AG04450 (cell line): ENCODE measurements around the gene SCFD1. TPM values are rescaled to one million over a fixed set of nuclear protein-coding genes. Genes with fewer than 3 reads are reported as not detected.

Experiments used
- CTCF ChIA-PET: fragments of 300-600, 350-600 bp; formaldehyde crosslinking; extraction: SDS; loops from one replicate; lab custom pipeline; 2022; ENCODE audit warnings: antibody characterized with exemption, inconsistent platforms; lab: Charles Lee
- POLR2A ChIA-PET: fragments of 350-600 bp; formaldehyde crosslinking; extraction: SDS; loops from one replicate; lab custom pipeline; 2021; ENCODE audit warnings: antibody characterized with exemption, inconsistent platforms; lab: Yijun Ruan, JAX
- DNase-seq: peaks from one replicate; pipeline ENCODE4 v3.0.0-alpha.2; 2011; ENCODE audit warnings: low read depth, low spot score
- H3K27ac ChIP-seq: one replicate; pipeline ENCODE4 v1.5.1; 2012; ENCODE audit warnings: low read depth, low read length, control low read depth
- H3K27me3 ChIP-seq: one replicate; pipeline ENCODE4 v1.6.0; 2012; ENCODE audit warnings: low read length; ENCODE audit not compliant: control insufficient read depth, insufficient read depth
- H3K4me3 ChIP-seq: 2 replicates; pipeline ENCODE4 v1.5.1; 2011; ENCODE audit warnings: mild to moderate bottlenecking, low read depth, low read length, control low read depth
- H3K9me3 ChIP-seq: 2 replicates; pipeline ENCODE4 v1.5.1; 2012; ENCODE audit warnings: low read length; ENCODE audit not compliant: control insufficient read depth, insufficient read depth
- polyA plus RNA-seq: library from polyadenylated mRNA; depleted of rRNA; stranded (reverse); fragments of >200 nt; gene quantifications from 2 replicates; pipeline ENCODE4 v1.2.3, GENCODE V29; 2011
- TF ChIP-seq, protein P1 (sequence below): IDR thresholded peaks from 2 replicates; pipeline ENCODE4 v1.5.1; 2011; ENCODE audit warnings: low read depth, low read length, control low read depth, inconsistent platforms

SCFD1 gene
- polyA plus RNA-seq, 1 experiment, result 160 TPM

DNA sequence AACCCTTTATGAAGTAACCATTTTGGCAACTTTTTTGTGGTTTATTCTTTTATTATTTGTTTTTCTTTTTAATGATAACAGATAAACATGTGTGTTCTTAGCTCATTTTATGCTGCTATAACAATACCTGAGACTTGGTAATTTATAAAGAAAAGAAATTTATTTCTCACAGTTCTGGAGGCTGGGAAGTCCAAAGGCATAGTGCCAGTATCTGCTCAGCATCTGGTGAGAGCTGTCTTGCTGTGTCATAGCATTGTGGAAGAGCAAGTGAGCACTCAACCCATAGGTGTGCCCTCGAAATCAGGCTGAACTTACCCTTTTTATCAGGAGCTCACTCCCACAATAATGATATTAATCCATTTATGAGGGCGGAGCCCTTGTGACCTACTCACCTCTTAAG is 8.0 kb upstream of the SCFD1 start:
- Histone ChIP-seq H3K27ac (no peak overlapping the region), H3K27me3 (no peaks in the 10 kb centered on the region), H3K4me3 (no peak overlapping the region), H3K9me3 (no peaks in the 10 kb centered on the region)
- DNase-seq, result no peak
- POLR2A ChIA-PET, result no interaction called here
- TF ChIP-seq, protein P1, sequence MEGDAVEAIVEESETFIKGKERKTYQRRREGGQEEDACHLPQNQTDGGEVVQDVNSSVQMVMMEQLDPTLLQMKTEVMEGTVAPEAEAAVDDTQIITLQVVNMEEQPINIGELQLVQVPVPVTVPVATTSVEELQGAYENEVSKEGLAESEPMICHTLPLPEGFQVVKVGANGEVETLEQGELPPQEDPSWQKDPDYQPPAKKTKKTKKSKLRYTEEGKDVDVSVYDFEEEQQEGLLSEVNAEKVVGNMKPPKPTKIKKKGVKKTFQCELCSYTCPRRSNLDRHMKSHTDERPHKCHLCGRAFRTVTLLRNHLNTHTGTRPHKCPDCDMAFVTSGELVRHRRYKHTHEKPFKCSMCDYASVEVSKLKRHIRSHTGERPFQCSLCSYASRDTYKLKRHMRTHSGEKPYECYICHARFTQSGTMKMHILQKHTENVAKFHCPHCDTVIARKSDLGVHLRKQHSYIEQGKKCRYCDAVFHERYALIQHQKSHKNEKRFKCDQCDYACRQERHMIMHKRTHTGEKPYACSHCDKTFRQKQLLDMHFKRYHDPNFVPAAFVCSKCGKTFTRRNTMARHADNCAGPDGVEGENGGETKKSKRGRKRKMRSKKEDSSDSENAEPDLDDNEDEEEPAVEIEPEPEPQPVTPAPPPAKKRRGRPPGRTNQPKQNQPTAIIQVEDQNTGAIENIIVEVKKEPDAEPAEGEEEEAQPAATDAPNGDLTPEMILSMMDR, result no peak
- CTCF ChIA-PET, result interaction anchor here (0.5 to 1.0 kb wide), 3 partner anchors 19 to 1286 kb away, joined by 3 read pairs; no protein-coding TSS in a partner anchor

DNA sequence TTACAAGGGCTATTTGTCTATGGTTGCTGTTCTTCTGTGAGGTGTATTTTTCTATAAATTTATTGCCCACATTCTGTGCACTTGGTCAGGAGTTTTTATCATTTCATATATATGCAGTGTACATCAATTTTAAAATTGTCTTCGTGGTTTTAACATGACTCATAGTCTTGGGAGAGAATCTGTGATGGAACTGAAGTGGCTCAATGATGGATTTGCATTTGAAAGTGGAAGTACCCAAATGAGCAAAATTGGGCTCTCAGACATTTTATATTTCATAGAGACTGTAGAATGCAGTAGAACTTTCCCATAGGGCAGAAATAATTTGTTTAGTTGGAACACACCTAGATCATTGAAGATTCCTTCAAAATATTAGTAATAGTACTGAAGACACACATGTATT is 1.9 kb upstream of the SCFD1 start:
- Histone ChIP-seq H3K4me3 (no peak overlapping the region), H3K27me3 (no peaks in the 10 kb centered on the region), H3K9me3 (no peaks in the 10 kb centered on the region), H3K27ac (no peak overlapping the region)
- ChIA-PET CTCF (interaction anchor here (1.2 kb wide), 1 partner anchor 11 kb away, joined by 3 read pairs; no protein-coding TSS in a partner anchor), POLR2A (no interaction called here)
- DNase-seq, result no peak
- TF ChIP-seq, protein P1, result no peak

DNA sequence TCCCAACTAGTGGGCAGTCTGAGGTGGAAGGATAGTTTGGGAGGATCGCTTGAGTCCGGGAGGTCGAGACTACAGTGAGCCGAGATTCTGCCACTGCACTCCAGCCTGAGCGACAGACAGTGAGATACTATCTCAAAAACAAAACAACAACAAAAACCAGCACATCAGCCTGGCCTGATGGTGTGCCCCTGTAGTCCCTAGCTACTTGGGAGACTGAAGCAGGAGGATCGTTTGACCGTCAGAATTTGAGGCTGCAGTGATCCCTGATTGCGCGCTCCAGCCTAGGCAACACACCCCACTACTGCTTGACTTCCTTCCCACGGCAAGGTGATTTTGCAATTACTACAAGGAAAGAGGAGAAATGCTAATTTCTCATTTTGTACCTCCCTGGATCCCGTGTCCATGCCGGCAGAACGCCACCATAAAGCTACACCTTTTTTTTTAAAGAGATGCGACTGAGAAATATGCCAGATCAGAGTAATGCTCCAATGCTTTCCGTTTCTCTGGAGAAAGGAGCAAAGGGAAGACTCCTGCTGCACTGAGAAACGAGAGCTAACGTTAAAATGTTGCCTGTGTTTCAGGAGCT is 672 bp upstream of the SCFD1 start:
- Histone ChIP-seq H3K27ac (peak overlapping the region; percentile 90), H3K4me3 (peak overlapping the region; percentile 94), H3K9me3 (no peaks in the 10 kb centered on the region), H3K27me3 (no peaks in the 10 kb centered on the region)
- DNase-seq, result no peak
- POLR2A ChIA-PET, result interaction anchor here (0.6 to 1.1 kb wide), 2 partner anchors 10 to 87 kb away, joined by 3 read pairs; no protein-coding TSS in a partner anchor
- TF ChIP-seq, protein P1, result no peak
- CTCF ChIA-PET, result interaction anchor here (0.6 to 0.8 kb wide), 4 partner anchors 10 to 100 kb away, joined by 3 to 4 read pairs (median 3); no protein-coding TSS in a partner anchor

DNA sequence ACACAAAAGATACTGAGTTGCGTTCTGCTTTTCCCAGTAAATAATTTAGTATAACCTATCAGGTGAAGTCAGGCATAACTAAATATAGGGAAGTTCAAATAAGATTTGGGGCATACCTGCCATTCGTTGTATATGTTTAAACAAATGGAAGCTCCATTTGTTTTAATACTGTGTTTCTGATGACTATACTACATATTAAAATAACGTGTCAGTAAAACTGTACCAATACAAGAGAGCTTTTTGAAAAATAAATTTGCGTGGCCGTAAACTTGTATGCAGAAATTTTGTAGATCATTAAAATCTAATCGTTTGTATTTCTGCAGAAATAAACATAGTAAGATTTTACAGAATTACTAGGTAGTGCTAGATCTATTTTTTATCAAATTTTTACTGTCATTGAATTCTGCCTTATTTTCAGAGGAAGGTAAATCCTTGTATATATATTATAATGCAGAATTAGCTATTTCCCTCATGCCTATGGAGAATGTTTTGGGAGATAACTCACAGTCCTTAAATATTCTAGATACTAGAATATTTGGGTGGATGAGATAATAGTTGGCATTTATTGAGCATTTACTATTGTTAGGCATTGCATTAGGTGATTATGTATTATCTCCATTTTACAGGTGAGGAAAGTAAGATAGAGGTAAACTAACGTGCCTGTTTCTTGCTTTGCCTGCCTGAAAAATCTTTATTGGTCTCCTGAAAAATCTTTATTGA is 1.5 kb downstream of the SCFD1 start:
- Histone ChIP-seq H3K4me3 (peak overlapping the region; percentile 94), H3K9me3 (no peaks in the 10 kb centered on the region), H3K27me3 (no peaks in the 10 kb centered on the region), H3K27ac (no peak overlapping the region)
- DNase-seq, result no peak
- TF ChIP-seq, protein P1, result no peak
- CTCF ChIA-PET, result interaction anchor here (0.7 to 1.3 kb wide), 2 partner anchors 12 to 340 kb away, joined by 3 to 4 read pairs; no protein-coding TSS in a partner anchor
- POLR2A ChIA-PET, result no interaction called here

DNA sequence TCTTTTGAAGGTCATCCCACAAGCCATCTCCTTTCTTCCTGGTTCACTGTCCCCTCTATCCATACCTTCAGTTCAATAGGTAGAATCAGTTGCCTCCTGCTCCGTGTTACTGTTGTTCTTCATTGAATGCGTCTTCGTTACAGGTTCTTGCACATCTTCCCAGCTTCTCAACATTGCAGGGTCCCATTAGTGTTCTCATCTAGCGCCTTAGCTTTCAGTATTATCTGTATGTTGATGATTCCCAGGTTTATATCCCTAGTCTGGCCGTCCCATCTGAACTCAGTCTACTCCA is 2.0 kb downstream of the SCFD1 start:
- ChIA-PET CTCF (no interaction called here), POLR2A (no interaction called here)
- no peak for DNase-seq
- Histone ChIP-seq H3K4me3 (peak overlapping the region; percentile 94), H3K27ac (no peak overlapping the region), H3K9me3 (no peaks in the 10 kb centered on the region), H3K27me3 (no peaks in the 10 kb centered on the region)
- TF ChIP-seq, protein P1, result no peak
